NT2/D1 (cell line): ENCODE measurements around the gene MIA.

Experiments used
- DNase-seq: peaks from one replicate; pipeline ENCODE4 v3.0.0-alpha.2; 2011; ENCODE audit warnings: low read depth, low spot score
- H3K27me3 ChIP-seq: 2 replicates; pipeline ENCODE4 v1.6.0; 2011; ENCODE audit warnings: mild to moderate bottlenecking; ENCODE audit not compliant: insufficient read length, insufficient read depth
- H3K36me3 ChIP-seq: 2 replicates; pipeline ENCODE4 v1.6.1; 2011; ENCODE audit warnings: mild to moderate bottlenecking, low read length, mixed read lengths; ENCODE audit not compliant: insufficient read depth, insufficient read length
- H3K4me1 ChIP-seq: 2 replicates; pipeline ENCODE4 v1.5.1; 2011; ENCODE audit not compliant: insufficient read depth, insufficient read length
- H3K4me3 ChIP-seq: 2 replicates; pipeline ENCODE4 v1.5.1; 2011; ENCODE audit warnings: low read depth; ENCODE audit not compliant: insufficient read length
- H3K9ac ChIP-seq: 2 replicates; pipeline ENCODE4 v1.6.0; 2011; ENCODE audit warnings: low read depth; ENCODE audit not compliant: insufficient read length
- H3K9me3 ChIP-seq: 2 replicates; pipeline ENCODE4 v1.5.1; 2011; ENCODE audit warnings: mild to moderate bottlenecking, low read length; ENCODE audit not compliant: insufficient read depth
- SUZ12 ChIP-seq: IDR thresholded peaks from 2 replicates; pipeline ENCODE4 v1.6.1; 2011; ENCODE audit not compliant: insufficient read length, insufficient read depth; ENCODE audit errors: extremely low read depth
- YY1 ChIP-seq: IDR thresholded peaks from 2 replicates; pipeline ENCODE4 v1.6.1; 2011; ENCODE audit not compliant: insufficient read length, insufficient read depth
- ZNF274 ChIP-seq: IDR thresholded peaks from 2 replicates; pipeline ENCODE4 v1.6.1; 2011; ENCODE audit warnings: mild to moderate bottlenecking, low read depth, low read length

The MIA gene

DNA sequence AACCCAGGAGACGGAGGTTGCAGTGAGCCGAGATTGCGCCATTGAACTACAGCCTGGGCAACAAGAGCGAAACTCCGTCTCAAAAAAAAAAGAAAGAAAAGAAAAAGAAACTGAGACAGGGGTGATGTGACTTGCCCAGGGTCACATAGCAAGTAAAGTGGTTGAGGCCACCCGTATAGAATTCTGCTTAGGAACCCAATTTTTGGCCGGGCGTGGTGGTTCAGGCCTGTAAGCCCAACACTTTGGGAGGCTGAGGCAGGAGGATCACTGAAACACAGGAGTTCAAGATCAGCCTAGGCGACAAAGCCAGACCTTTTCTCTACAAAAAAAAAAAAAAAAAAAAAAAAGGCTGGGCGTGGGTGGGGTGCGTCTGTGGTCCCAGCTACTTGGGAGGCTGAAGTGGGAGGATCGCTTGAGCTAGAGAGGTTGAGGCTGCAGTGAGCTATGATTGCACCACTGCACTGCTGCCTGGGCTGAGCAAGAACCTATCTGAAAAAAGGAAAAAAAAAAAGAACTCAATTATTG lies 23.0 kb upstream of the MIA start:
- no peak for TF ChIP-seq ZNF274
- TF ChIP-seq YY1: no peak
- Histone ChIP-seq H3K4me3 (peak overlapping the region; percentile 75), H3K36me3 (peaks cover 46% of the 10 kb centered on the region), H3K9me3 (no peaks in the 10 kb centered on the region), H3K27me3 (no peaks in the 10 kb centered on the region), H3K9ac (peak overlapping the region; percentile 26), H3K4me1 (peaks cover 16% of the 10 kb centered on the region)
- DNase-seq: no peak

DNA sequence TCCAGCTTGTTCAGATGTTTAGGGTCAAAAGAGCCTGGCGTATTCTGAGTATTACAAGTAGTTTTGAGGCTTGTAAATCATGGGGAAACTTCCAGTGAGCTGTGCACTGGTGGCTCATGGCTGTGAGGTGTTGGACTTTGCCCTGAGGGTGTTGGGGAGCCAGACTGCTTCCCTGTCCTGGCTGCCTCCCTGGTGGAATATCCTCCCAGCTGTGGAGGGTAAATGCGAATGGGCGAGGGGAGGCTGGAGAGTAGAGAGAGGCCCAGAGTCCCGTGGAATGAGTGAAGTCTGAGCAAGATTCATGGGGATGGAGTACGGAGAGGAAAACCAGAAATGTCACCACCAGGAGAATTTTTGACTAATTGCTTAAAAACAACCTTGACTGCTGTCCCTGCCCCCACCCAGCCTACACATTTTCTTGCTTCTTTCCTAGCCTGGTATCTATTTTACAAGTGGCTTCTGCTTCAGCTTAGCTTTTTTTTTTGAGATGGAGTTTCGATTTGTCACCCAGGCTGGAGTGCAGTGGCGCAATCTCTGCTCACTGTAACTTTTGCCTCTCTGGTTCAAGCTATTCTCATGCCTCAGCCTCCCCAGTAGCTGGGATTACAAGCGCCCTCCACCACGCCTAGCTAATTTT lies 20.6 kb upstream of the MIA start:
- no peaks in the 10 kb centered on the region for H3K9me3 ChIP-seq
- H3K27me3 ChIP-seq: no peaks in the 10 kb centered on the region
- peaks cover 63% of the 10 kb centered on the region for H3K36me3 ChIP-seq
- TF ChIP-seq SUZ12: no peak
- TF ChIP-seq ZNF274: no peak
- TF ChIP-seq YY1: no peak
- no peak for DNase-seq
- H3K4me1 ChIP-seq: peaks cover 13% of the 10 kb centered on the region
- H3K9ac ChIP-seq: no peak overlapping the region
- peak overlapping the region; percentile 9 for H3K4me3 ChIP-seq

DNA sequence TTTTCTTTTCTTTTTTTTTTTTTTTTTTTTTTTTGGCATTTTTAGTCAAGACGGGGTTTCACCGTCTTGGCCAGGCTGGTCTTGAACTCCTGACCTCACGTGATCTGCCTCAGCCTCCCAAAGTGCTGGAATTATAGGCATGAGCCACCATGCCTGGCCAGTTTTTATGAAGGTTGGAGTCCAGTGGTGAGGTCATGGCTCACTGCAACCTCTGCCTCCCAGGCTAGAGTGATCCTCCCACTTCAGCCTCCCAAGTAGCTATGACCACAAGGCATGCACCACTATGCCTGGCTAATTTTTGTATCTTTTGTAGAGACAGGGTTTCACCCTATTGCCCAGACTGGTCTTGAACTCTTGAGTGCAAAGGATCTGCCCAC lies 20.1 kb upstream of the MIA start:
- DNase-seq: no peak
- Histone ChIP-seq H3K9me3 (no peaks in the 10 kb centered on the region), H3K4me3 (no peak overlapping the region), H3K9ac (no peak overlapping the region), H3K27me3 (no peaks in the 10 kb centered on the region), H3K4me1 (peaks cover 13% of the 10 kb centered on the region), H3K36me3 (peaks cover 68% of the 10 kb centered on the region)
- TF ChIP-seq SUZ12: no peak
- no peak for TF ChIP-seq YY1
- no peak for TF ChIP-seq ZNF274

- H3K36me3 ChIP-seq: peaks cover 74% of the 10 kb centered on the region
- TF ChIP-seq SUZ12 (no peak), ZNF274 (no peak), YY1 (no peak)
- peaks cover 13% of the 10 kb centered on the region for H3K4me1 ChIP-seq
Observed at GRCh38 chr19:40755791-40756190, 19.5 kb upstream of the MIA start.

DNA sequence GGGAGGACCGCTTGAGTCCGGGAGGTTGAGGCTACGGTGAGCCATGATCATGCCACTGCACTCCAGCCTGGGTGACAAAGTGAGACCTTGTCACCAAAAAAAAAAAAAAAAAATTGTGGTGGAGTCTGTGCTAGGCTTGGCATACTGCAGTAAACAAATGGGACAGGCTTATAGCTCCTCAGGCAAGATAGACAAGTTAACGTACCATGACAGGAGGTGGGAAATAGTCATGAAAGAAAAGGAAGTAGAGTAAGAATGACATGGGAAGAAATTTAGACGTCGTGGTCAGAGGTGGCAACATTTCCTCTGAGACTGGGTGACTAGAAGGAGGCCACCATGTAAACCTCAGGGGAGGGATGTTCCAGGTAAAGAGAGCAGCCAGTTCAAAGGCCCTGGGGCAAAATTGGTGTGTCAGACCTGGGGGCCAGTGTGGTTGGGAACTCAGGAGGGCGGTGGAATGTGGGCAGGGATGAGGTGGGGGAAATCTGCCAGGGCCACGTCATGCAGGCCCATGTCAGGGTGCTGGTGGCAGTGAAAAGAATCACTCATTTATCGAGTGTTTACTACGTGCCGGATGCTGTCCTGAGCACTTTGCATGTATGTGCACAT lies 18.7 kb upstream of the MIA start:
- peaks cover 13% of the 10 kb centered on the region for H3K4me1 ChIP-seq
- no peaks in the 10 kb centered on the region for H3K9me3 ChIP-seq
- H3K36me3 ChIP-seq: peaks cover 78% of the 10 kb centered on the region
- DNase-seq: no peak
- TF ChIP-seq ZNF274 (no peak), YY1 (no peak), SUZ12 (no peak)
- no peak overlapping the region for H3K4me3 ChIP-seq
- no peaks in the 10 kb centered on the region for H3K27me3 ChIP-seq
- no peak overlapping the region for H3K9ac ChIP-seq

More at GRCh38 chr19:40755791-40756190, 19.5 kb upstream of the MIA start:
- Histone ChIP-seq H3K9me3 (no peaks in the 10 kb centered on the region), H3K9ac (no peak overlapping the region), H3K4me3 (no peak overlapping the region), H3K27me3 (no peaks in the 10 kb centered on the region)
- DNase-seq: no peak

- Histone ChIP-seq H3K4me1 (peaks cover 13% of the 10 kb centered on the region), H3K36me3 (peaks cover 86% of the 10 kb centered on the region)
- TF ChIP-seq YY1: no peak
- no peak for TF ChIP-seq ZNF274
- no peak for TF ChIP-seq SUZ12
Observed at GRCh38 chr19:40758491-40758890, 16.8 kb upstream of the MIA start.

DNA sequence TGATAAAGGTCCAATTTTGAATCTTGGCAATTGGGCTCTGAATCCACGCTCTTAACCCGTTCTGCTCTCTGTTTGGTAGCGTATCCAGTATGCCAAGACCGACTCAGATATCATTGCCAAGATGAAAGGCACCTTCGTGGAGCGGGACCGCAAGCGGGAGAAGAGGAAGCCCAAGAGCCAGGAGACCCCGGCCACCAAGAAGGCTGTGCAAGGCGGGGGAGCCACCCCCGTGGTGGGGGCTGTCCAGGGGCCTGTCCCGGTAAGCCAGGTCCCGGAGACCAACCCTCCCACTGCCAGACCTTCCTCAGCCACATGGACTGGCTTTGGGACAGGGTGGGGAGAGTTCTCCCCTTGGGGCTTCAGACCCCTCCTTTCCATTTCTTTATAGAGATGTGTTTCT lies 16.0 kb upstream of the MIA start:
- Histone ChIP-seq H3K9ac (no peak overlapping the region), H3K4me3 (no peak overlapping the region), H3K36me3 (peaks cover 91% of the 10 kb centered on the region), H3K4me1 (peaks cover 12% of the 10 kb centered on the region), H3K27me3 (no peaks in the 10 kb centered on the region), H3K9me3 (no peaks in the 10 kb centered on the region)
- no peak for TF ChIP-seq YY1
- TF ChIP-seq ZNF274: no peak
- no peak for TF ChIP-seq SUZ12
- DNase-seq: no peak

More at GRCh38 chr19:40758491-40758890, 16.8 kb upstream of the MIA start:
- Histone ChIP-seq H3K9me3 (no peaks in the 10 kb centered on the region), H3K9ac (no peak overlapping the region), H3K27me3 (no peaks in the 10 kb centered on the region), H3K4me3 (no peak overlapping the region)
- no peak for DNase-seq
